Neural cell (in vitro differentiated cells): ENCODE data around the gene ROM1. TPM values are rescaled to one million over a fixed set of nuclear protein-coding genes. Genes with fewer than 3 reads are reported as not detected.

ENCODE experiments used
- H2AFZ ChIP-seq: fragments of 200-600, 300-800 bp; sonication (generic), shearing (Covaris generic); 2 replicates; pipeline ENCODE4 v1.6.0; 2014; ENCODE audit warnings: low read depth, mild to moderate bottlenecking, antibody characterized with exemption, low read length, moderate library complexity
- H3F3A ChIP-seq: fragments of 200-600 bp; shearing (Covaris generic); 2 replicates; pipeline ENCODE4 v1.6.1; 2016; ENCODE audit warnings: mild to moderate bottlenecking, moderate library complexity, mixed read lengths, antibody characterized with exemption, low read length; ENCODE audit not compliant: insufficient read depth, poor library complexity, severe bottlenecking
- H3K27ac ChIP-seq: fragments of 200-600, 300-800 bp; sonication (generic), shearing (Covaris generic); 2 replicates; pipeline ENCODE4 v1.5.1; 2014; ENCODE audit warnings: mild to moderate bottlenecking, low read length, moderate library complexity
- H3K27me3 ChIP-seq: fragments of 300-800, 200-600 bp; sonication (generic), shearing (Covaris generic); 2 replicates; pipeline ENCODE4 v1.6.0; 2014; ENCODE audit warnings: mild to moderate bottlenecking, low read depth, low read length, moderate library complexity; ENCODE audit not compliant: insufficient read depth
- H3K36me3 ChIP-seq: fragments of 300-800, 200-600 bp; sonication (generic), shearing (Covaris generic); 2 replicates; pipeline ENCODE4 v1.5.1; 2014; ENCODE audit warnings: mild to moderate bottlenecking, antibody characterized with exemption, low read length, moderate library complexity; ENCODE audit not compliant: insufficient read depth
- H3K4me2 ChIP-seq: fragments of 300-800, 200-600 bp; sonication (generic), shearing (Covaris generic); 2 replicates; pipeline ENCODE4 v1.6.0; 2014; ENCODE audit warnings: mild to moderate bottlenecking, low read length
- H3K4me3 ChIP-seq: fragments of 300-800, 200-600 bp; sonication (generic), shearing (Covaris generic); 2 replicates; pipeline ENCODE4 v1.5.1; 2014; ENCODE audit warnings: mild to moderate bottlenecking, low read length, moderate library complexity
- H3K79me2 ChIP-seq: fragments of 200-600 bp; shearing (Covaris generic); replicated peaks from 2 replicates; pipeline ENCODE4 v1.6.0; 2014; ENCODE audit warnings: mild to moderate bottlenecking, low read length, moderate library complexity; ENCODE audit not compliant: insufficient read depth
- H3K9ac ChIP-seq: fragments of 300-800, 200-600 bp; sonication (generic), shearing (Covaris generic); 2 replicates; pipeline ENCODE4 v1.6.1; 2016; ENCODE audit warnings: mild to moderate bottlenecking, low read length, mixed read lengths
- H3K9me2 ChIP-seq: fragments of 200-600 bp; shearing (Covaris generic); 2 replicates; pipeline ENCODE4 v1.6.1; 2016; ENCODE audit warnings: mild to moderate bottlenecking, low read length, mixed read lengths; ENCODE audit not compliant: insufficient read depth
- H3K9me3 ChIP-seq: fragments of 200-600, 300-800 bp; sonication (generic), shearing (Covaris generic); 2 replicates; pipeline ENCODE4 v1.6.1; 2016; ENCODE audit warnings: mild to moderate bottlenecking, mixed run types, low read length, moderate library complexity, mixed read lengths
- H4K20me1 ChIP-seq: fragments of 200-600 bp; shearing (Covaris generic); 2 replicates; pipeline ENCODE4 v1.6.1; 2016; ENCODE audit warnings: mild to moderate bottlenecking, mixed run types; ENCODE audit not compliant: insufficient read depth
- EP300 ChIP-seq: fragments of 450-650 bp; conservative IDR thresholded peaks from 2 replicates; pipeline ENCODE4 v1.6.1; 2014; ENCODE audit warnings: antibody characterized with exemption, mild to moderate bottlenecking, moderate library complexity; ENCODE audit not compliant: poor library complexity, severe bottlenecking
- EZH2 ChIP-seq: fragments of 200-600, 300-800 bp; shearing (Covaris generic), sonication (generic); IDR thresholded peaks from 2 replicates; pipeline ENCODE4 v1.6.1; 2014; ENCODE audit warnings: antibody characterized with exemption, low read length, borderline replicate concordance, mild to moderate bottlenecking; ENCODE audit not compliant: insufficient read depth, poor library complexity, severe bottlenecking
- MXI1 ChIP-seq: fragments of 450-650 bp; conservative IDR thresholded peaks from 2 replicates; pipeline ENCODE4 v1.6.1; 2014; ENCODE audit warnings: antibody characterized with exemption, mild to moderate bottlenecking; ENCODE audit not compliant: poor library complexity, severe bottlenecking
- POLR2AphosphoS5 ChIP-seq: IDR thresholded peaks from 2 replicates; pipeline ENCODE4 v1.6.1; 2012
- RAD21 ChIP-seq: fragments of 450-650 bp; conservative IDR thresholded peaks from 2 replicates; pipeline ENCODE4 v1.6.1; 2014; ENCODE audit warnings: antibody characterized with exemption, mild to moderate bottlenecking, moderate library complexity
- SMC3 ChIP-seq: fragments of 450-650 bp; conservative IDR thresholded peaks from 2 replicates; pipeline ENCODE4 v1.6.1; 2014; ENCODE audit warnings: antibody characterized with exemption, mild to moderate bottlenecking, moderate library complexity; ENCODE audit not compliant: poor library complexity
- TAF1 ChIP-seq: IDR thresholded peaks from 2 replicates; pipeline ENCODE4 v1.6.1; 2012; ENCODE audit warnings: low read depth
- polyA plus RNA-seq: library from polyadenylated mRNA; depleted of rRNA; stranded (reverse); fragments of >200 nt; gene quantifications from 2 replicates; pipeline ENCODE4 v1.2.3, GENCODE V29; 2014
- TF ChIP-seq, protein P1 (sequence below): fragments of 450-650 bp; IDR thresholded peaks from 2 replicates; pipeline ENCODE4 v1.5.1; 2014; ENCODE audit warnings: antibody characterized with exemption, mild to moderate bottlenecking, moderate library complexity; ENCODE audit not compliant: poor library complexity, severe bottlenecking
- TF ChIP-seq, protein P2 (sequence below): IDR thresholded peaks from 2 replicates; pipeline ENCODE4 v1.6.1; 2012; ENCODE audit warnings: borderline replicate concordance

ROM1 gene
- polyA plus RNA-seq, 1 donor from 2014 or later: 0.31 TPM

DNA sequence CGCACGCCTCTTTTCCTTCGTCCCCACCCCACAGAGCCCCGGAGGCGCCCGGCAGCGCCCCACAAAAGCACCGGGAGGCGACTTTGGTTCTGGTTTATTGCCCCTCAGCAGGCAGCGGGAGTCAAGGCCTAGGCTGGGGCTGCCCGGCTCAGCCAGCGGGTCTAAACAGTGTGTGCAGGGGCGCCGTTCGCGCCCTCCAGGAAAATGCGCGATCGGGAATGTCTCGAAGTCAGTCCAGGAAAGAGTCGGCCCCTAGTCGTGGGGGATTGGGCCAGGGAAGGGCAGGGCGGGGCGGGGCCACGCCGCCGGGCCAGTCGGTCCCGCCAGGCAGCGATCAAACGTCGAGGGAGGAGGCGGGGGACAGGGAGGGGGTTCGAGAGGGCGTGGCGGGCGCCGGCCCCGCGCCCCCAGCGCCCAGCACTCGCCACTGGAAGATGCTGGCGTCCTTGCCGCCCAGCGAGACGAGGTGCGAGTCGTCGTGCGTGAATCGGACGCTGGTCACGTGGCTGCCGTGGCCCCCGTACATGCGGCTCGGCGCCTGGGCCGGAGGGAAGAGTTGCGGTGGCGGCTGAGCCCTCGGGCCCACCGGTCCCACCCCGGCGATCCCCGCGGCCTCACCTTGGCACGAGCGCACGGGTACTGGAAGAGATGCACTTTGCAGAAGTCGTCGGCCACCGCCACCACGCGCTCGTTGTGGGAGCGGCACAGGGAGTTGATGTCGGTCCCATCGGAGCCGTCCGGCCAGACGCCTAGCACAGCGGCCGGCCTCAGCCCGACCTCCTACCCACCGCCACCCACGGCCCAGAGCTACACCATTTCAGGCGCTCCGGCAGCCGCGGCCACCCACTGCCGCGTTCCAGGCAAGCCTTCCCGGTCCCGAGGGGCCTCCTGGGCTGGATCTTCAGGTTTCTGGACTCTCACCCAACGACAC lies 10.7 kb upstream of the ROM1 start:
- Histone ChIP-seq H3K9ac (peak overlapping the region; percentile 78), H3K9me2 (no peaks in the 10 kb centered on the region), H3F3A (no peaks in the 10 kb centered on the region), H3K27me3 (no peaks in the 10 kb centered on the region), H3K79me2 (peaks cover 32% of the 10 kb centered on the region), H3K27ac (peak overlapping the region; percentile 66), H3K36me3 (no peaks in the 10 kb centered on the region), H2AFZ (peak overlapping the region; percentile 76), H3K4me3 (peak overlapping the region; percentile 100), H3K9me3 (no peaks in the 10 kb centered on the region), H3K4me2 (peak overlapping the region; percentile 84), H4K20me1 (no peaks in the 10 kb centered on the region)
- TF ChIP-seq TAF1: no peak
- no peak for TF ChIP-seq SMC3
- no peak for TF ChIP-seq MXI1
- TF ChIP-seq POLR2AphosphoS5: no peak
- TF ChIP-seq EZH2: no peak
- TF ChIP-seq, protein P1, sequence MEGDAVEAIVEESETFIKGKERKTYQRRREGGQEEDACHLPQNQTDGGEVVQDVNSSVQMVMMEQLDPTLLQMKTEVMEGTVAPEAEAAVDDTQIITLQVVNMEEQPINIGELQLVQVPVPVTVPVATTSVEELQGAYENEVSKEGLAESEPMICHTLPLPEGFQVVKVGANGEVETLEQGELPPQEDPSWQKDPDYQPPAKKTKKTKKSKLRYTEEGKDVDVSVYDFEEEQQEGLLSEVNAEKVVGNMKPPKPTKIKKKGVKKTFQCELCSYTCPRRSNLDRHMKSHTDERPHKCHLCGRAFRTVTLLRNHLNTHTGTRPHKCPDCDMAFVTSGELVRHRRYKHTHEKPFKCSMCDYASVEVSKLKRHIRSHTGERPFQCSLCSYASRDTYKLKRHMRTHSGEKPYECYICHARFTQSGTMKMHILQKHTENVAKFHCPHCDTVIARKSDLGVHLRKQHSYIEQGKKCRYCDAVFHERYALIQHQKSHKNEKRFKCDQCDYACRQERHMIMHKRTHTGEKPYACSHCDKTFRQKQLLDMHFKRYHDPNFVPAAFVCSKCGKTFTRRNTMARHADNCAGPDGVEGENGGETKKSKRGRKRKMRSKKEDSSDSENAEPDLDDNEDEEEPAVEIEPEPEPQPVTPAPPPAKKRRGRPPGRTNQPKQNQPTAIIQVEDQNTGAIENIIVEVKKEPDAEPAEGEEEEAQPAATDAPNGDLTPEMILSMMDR: no peak
- TF ChIP-seq RAD21: no peak
- TF ChIP-seq, protein P2, sequence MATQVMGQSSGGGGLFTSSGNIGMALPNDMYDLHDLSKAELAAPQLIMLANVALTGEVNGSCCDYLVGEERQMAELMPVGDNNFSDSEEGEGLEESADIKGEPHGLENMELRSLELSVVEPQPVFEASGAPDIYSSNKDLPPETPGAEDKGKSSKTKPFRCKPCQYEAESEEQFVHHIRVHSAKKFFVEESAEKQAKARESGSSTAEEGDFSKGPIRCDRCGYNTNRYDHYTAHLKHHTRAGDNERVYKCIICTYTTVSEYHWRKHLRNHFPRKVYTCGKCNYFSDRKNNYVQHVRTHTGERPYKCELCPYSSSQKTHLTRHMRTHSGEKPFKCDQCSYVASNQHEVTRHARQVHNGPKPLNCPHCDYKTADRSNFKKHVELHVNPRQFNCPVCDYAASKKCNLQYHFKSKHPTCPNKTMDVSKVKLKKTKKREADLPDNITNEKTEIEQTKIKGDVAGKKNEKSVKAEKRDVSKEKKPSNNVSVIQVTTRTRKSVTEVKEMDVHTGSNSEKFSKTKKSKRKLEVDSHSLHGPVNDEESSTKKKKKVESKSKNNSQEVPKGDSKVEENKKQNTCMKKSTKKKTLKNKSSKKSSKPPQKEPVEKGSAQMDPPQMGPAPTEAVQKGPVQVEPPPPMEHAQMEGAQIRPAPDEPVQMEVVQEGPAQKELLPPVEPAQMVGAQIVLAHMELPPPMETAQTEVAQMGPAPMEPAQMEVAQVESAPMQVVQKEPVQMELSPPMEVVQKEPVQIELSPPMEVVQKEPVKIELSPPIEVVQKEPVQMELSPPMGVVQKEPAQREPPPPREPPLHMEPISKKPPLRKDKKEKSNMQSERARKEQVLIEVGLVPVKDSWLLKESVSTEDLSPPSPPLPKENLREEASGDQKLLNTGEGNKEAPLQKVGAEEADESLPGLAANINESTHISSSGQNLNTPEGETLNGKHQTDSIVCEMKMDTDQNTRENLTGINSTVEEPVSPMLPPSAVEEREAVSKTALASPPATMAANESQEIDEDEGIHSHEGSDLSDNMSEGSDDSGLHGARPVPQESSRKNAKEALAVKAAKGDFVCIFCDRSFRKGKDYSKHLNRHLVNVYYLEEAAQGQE: no peak
- TF ChIP-seq EP300: no peak

DNA sequence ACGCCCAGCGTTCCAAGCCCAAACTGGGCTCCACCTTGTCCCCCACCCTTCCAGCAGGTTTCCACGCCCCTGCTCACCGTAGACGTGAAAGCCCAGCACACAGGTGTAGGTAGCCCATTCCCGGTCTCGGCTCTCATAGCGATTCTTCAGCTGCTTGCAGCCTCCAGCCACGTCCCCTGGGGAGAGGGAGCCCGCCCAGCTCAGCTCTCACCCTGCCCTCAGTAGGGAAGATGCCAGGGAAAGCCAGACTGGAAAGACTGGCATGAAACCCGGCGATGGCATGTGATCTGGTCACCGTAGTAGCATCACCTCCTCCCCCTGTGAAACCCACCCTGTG lies 10.0 kb upstream of the ROM1 start:
- Histone ChIP-seq H3K27ac (no peak overlapping the region), H3K9me2 (no peaks in the 10 kb centered on the region), H3K9me3 (no peaks in the 10 kb centered on the region), H2AFZ (no peak overlapping the region), H3K36me3 (no peaks in the 10 kb centered on the region), H3K4me3 (no peak overlapping the region), H3K9ac (peak overlapping the region; percentile 78), H3K27me3 (no peaks in the 10 kb centered on the region), H3K4me2 (no peak overlapping the region), H4K20me1 (no peaks in the 10 kb centered on the region), H3K79me2 (peaks cover 32% of the 10 kb centered on the region), H3F3A (no peaks in the 10 kb centered on the region)
- TF ChIP-seq SMC3: no peak
- no peak for TF ChIP-seq RAD21
- TF ChIP-seq POLR2AphosphoS5: no peak
- no peak for TF ChIP-seq EZH2
- TF ChIP-seq EP300: no peak
- TF ChIP-seq MXI1: no peak
